ENCODE results near the gene B3GALT4. TPM values are rescaled to one million over a fixed set of nuclear protein-coding genes. Genes with fewer than 3 reads are reported as not detected.
A peak's percentile ranks its signal among the peaks of the same experiment; 100 is the strongest.
"Not testable (repeated sequence)": the region's sequence is repeated elsewhere in the genome, so short reads cannot be mapped to it uniquely, and the experiment has no call there.

Gene B3GALT4
- total RNA-seq, 1 donor: 3.3 TPM

GRCh38 chr6:33277663-33278391 lies 904 bp downstream of the B3GALT4 start:
- no peak for TF ChIP-seq CTCF (IDR thresholded peaks at IDR 0.05; ENCODE audit: insufficient read depth, low read length)
- H3K4me3 ChIP-seq (ENCODE audit: low read depth, low read length): peak overlapping the region; percentile 53
- DNase-seq (ENCODE audit: low read depth): no peak

- no peak overlapping the region for H3K4me3 ChIP-seq (ENCODE audit: low read depth, low read length)
- TF ChIP-seq CTCF (IDR thresholded peaks at IDR 0.05; ENCODE audit: insufficient read depth, low read length): no peak
- DNase-seq (ENCODE audit: low read depth): no peak
These were observed 1.4 kb downstream of the B3GALT4 start for GRCh38 chr6:33278392-33278741.

- H3K4me3 ChIP-seq (ENCODE audit: low read depth, low read length): no peak overlapping the region
- TF ChIP-seq CTCF (IDR thresholded peaks at IDR 0.05; ENCODE audit: insufficient read depth, low read length): no peak
- DNase-seq (ENCODE audit: low read depth): no peak
These were observed 1.9 kb downstream of the B3GALT4 start for GRCh38 chr6:33278810-33279209.

DNA sequence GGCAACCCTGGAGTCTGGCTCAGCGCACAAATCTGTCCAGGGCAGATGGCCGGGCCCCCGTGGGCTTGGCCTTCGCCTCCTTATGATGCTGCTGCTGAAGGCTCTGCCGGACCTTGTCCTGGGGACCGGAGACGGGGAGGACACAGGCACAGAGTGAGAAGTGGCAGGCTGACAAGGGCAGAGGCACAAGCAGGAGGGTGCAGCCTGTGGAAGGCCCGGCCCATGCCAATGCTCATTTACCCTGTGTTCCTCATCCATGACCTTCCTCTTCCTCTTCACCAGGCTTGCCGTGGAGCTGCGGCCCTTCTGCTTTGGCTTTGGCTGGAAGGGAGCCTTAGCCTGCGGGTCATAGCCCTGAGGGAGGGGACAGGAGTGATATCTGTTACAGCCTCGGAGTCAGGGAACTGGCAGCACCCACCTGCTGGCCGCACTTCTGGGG lies 2.4 kb downstream of the B3GALT4 start:
- TF ChIP-seq CTCF (IDR thresholded peaks at IDR 0.05; ENCODE audit: insufficient read depth, low read length): no peak
- H3K4me3 ChIP-seq (ENCODE audit: low read depth, low read length): no peak overlapping the region
- no peak for DNase-seq (ENCODE audit: low read depth)

DNA sequence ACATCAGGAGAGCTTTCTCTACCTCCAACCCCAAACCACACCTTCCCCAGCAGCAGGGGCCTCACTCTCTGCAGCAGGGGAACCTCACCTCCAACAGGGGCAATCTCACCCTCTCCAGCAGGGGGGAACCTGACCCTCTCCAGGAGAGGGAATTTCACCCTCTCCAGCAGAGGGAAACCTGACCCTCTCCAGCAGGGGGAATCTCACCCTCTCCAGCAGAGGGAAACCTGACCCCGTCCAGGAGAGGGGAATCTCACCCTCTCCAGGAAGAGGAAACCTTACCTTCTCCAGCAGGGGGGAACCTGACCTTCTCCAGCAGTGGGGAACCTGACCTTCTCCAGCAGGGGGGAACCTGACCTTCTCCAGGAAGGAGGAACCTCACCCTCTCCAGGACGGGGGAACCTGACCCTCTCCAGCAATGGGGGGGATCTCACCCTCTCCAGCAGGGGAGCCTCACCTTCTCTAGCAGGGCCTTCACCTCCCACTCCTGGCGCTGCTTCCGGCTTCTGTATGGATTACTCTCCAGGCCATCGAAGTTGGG lies 3.1 kb downstream of the B3GALT4 start:
- H3K4me3 ChIP-seq (ENCODE audit: low read depth, low read length): no peak overlapping the region
- DNase-seq (ENCODE audit: low read depth): peak; percentile 40

GRCh38 chr6:33280539-33280938 lies 3.6 kb downstream of the B3GALT4 start:
- H3K4me3 ChIP-seq (ENCODE audit: low read depth, low read length): no peak overlapping the region
- DNase-seq (ENCODE audit: low read depth): no peak
- no peak for TF ChIP-seq CTCF (IDR thresholded peaks at IDR 0.05; ENCODE audit: insufficient read depth, low read length)

More for the DNA sequence above, 3.1 kb downstream of the B3GALT4 start:
- TF ChIP-seq CTCF (IDR thresholded peaks at IDR 0.05; ENCODE audit: insufficient read depth, low read length): peak; percentile 60

GRCh38 chr6:33285214-33285613 lies 8.3 kb downstream of the B3GALT4 start:
- not testable (repeated sequence) for DNase-seq (ENCODE audit: low read depth); H3K4me3 ChIP-seq (ENCODE audit: low read depth, low read length)

All from fibroblast of the aortic adventitia (primary cell).